Ovary (tissue), 3 donors: ENCODE measurements around the gene MEG3.

Experiments used
- EP300 ChIP-seq: sonication (generic); formaldehyde crosslinking; IDR thresholded peaks from one replicate; pipeline ENCODE4 v1.6.1; 2017; ENCODE audit warnings: antibody characterized with exemption
- POLR2A ChIP-seq: fragments of 450-650 bp; IDR thresholded peaks from one replicate; pipeline ENCODE4 v1.6.1; 2017; ENCODE audit warnings: antibody characterized with exemption, mild to moderate bottlenecking, moderate library complexity
- TF ChIP-seq, protein P1 (sequence below), 3 donors: fragments of 450-650 bp in 2 of 3; fragments of 200-600 bp in 1 of 3; IDR thresholded peaks; one replicate each; pipeline versions ENCODE4 v1.5.1 to v1.8.0; 2016 to 2022; ENCODE audit warnings: antibody characterized with exemption in 3 of 3, mild to moderate bottlenecking in 1 of 3
- donor health status: DM: no; HTN: no; CAD: no.

- TF ChIP-seq, protein P1, sequence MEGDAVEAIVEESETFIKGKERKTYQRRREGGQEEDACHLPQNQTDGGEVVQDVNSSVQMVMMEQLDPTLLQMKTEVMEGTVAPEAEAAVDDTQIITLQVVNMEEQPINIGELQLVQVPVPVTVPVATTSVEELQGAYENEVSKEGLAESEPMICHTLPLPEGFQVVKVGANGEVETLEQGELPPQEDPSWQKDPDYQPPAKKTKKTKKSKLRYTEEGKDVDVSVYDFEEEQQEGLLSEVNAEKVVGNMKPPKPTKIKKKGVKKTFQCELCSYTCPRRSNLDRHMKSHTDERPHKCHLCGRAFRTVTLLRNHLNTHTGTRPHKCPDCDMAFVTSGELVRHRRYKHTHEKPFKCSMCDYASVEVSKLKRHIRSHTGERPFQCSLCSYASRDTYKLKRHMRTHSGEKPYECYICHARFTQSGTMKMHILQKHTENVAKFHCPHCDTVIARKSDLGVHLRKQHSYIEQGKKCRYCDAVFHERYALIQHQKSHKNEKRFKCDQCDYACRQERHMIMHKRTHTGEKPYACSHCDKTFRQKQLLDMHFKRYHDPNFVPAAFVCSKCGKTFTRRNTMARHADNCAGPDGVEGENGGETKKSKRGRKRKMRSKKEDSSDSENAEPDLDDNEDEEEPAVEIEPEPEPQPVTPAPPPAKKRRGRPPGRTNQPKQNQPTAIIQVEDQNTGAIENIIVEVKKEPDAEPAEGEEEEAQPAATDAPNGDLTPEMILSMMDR (IDR thresholded peaks at IDR 0.05), result no peak
- TF ChIP-seq POLR2A, result no peak
- no peak for TF ChIP-seq EP300
Observed at GRCh38 chr14:100802179-100802578, 23.7 kb upstream of the MEG3 start.
